Endodermal cell (in vitro differentiated cells): ENCODE measurements around the gene NUP98. TPM values are rescaled to one million over a fixed set of nuclear protein-coding genes. Genes with fewer than 3 reads are reported as not detected.

Source experiments
- DNase-seq: peaks from one replicate; pipeline ENCODE4 v3.0.0-alpha.2; 2017
- H3K27ac ChIP-seq: 2 replicates; pipeline ENCODE4 v1.5.1; 2013; ENCODE audit warnings: mild to moderate bottlenecking, low read depth, low read length, moderate library complexity
- H3K27me3 ChIP-seq: 2 replicates; pipeline ENCODE4 v1.6.1; 2013; ENCODE audit warnings: mild to moderate bottlenecking, low read length, moderate library complexity; ENCODE audit not compliant: insufficient read depth, control insufficient read depth, poor library complexity, severe bottlenecking
- H3K36me3 ChIP-seq: 2 replicates; pipeline ENCODE4 v1.7.0; 2013; ENCODE audit warnings: mild to moderate bottlenecking, low read length, moderate library complexity; ENCODE audit not compliant: control insufficient read depth, insufficient read depth
- H3K4me1 ChIP-seq: one replicate; pipeline ENCODE4 v1.7.0; 2013; ENCODE audit warnings: low read length; ENCODE audit not compliant: control insufficient read depth, insufficient read depth
- H3K4me3 ChIP-seq: 2 replicates; pipeline ENCODE4 v1.5.1; 2013; ENCODE audit warnings: mild to moderate bottlenecking, low read length, moderate library complexity
- H3K9ac ChIP-seq: 2 replicates; pipeline ENCODE4 v1.6.1; 2013; ENCODE audit warnings: mild to moderate bottlenecking, low read length, moderate library complexity; ENCODE audit not compliant: poor library complexity, severe bottlenecking; ENCODE audit errors: extremely low read depth
- H3K9me3 ChIP-seq: 2 replicates; pipeline ENCODE4 v1.6.1; 2013; ENCODE audit warnings: mild to moderate bottlenecking, low read length, moderate library complexity; ENCODE audit not compliant: control insufficient read depth
- H3K27ac Mint-ChIP-seq: 2 replicates; pipeline ENCODE4 v1.8.0; 2020; ENCODE audit warnings: mixed read lengths
- H3K27me3 Mint-ChIP-seq: 2 replicates; pipeline ENCODE4 v1.8.0; 2021; ENCODE audit warnings: mild to moderate bottlenecking, mixed read lengths; ENCODE audit not compliant: insufficient read depth
- H3K36me3 Mint-ChIP-seq: 2 replicates; pipeline ENCODE4 v1.8.0; 2020; ENCODE audit warnings: low read depth, mixed read lengths
- H3K4me1 Mint-ChIP-seq: 2 replicates; pipeline ENCODE4 v1.8.0; 2020; ENCODE audit warnings: mixed read lengths
- H3K4me3 Mint-ChIP-seq: 2 replicates; pipeline ENCODE4 v1.8.0; 2020; ENCODE audit warnings: mild to moderate bottlenecking, moderate library complexity, mixed read lengths
- H3K9me3 Mint-ChIP-seq: 2 replicates; pipeline ENCODE4 v1.8.0; 2020; ENCODE audit warnings: mild to moderate bottlenecking, mixed read lengths
- CTCF ChIP-seq: fragments of 200-600 bp; sonication (generic); conservative IDR thresholded peaks from 2 replicates; pipeline ENCODE4 v1.5.0; 2021; ENCODE audit warnings: antibody characterized with exemption, mild to moderate bottlenecking
- WGBS, 2 experiments: methylation state at CpG; one replicate each; pipeline versions ENCODE4 v1.1.5 to v1.1.7; 2013; ENCODE audit warnings: missing lambda C conversion rate in 2 of 2, mixed read lengths in 1 of 2; ENCODE audit not compliant: insufficient coverage in 1 of 2, insufficient read length in 1 of 2; 5-methylcytosine and 5-hydroxymethylcytosine counted together
- total RNA-seq, 2 donors: library from RNA; stranded (reverse); fragmentation: NEBNext Ultra II Directional in 1 of 2; extraction: Animal tissue kit (Norgen Biotek cat#: 25700) in 1 of 2; gene quantifications; 2 replicates in 1 of 2; 3 replicates in 1 of 2; pipeline ENCODE4 v1.2.1, GENCODE V29; 2021

NUP98 gene
- total RNA-seq, 2 donors from 2014 or later, result 81.6 to 92.6 TPM

- no peak overlapping the region for H3K27ac Mint-ChIP-seq
- H3K27me3 Mint-ChIP-seq, result no peaks in the 10 kb centered on the region
- no peak for TF ChIP-seq CTCF
- peaks cover 66% of the 10 kb centered on the region for H3K36me3 Mint-ChIP-seq
- H3K4me3 Mint-ChIP-seq, result no peak overlapping the region
- Histone ChIP-seq H3K27me3 (no peaks in the 10 kb centered on the region), H3K27ac (no peak overlapping the region), H3K36me3 (peaks cover 92% of the 10 kb centered on the region), H3K4me3 (no peak overlapping the region), H3K9ac (no peak overlapping the region), H3K9me3 (no peaks in the 10 kb centered on the region), H3K4me1 (no peaks in the 10 kb centered on the region)
- no peaks in the 10 kb centered on the region for H3K9me3 Mint-ChIP-seq
- no peaks in the 10 kb centered on the region for H3K4me1 Mint-ChIP-seq
- DNase-seq, result no peak
Observed at GRCh38 chr11:3736816-3737215, 60.5 kb downstream of the NUP98 start.

GRCh38 chr11:3735827-3736226 is 61.5 kb downstream of the NUP98 start:
- no peak for TF ChIP-seq CTCF
- Histone ChIP-seq H3K36me3 (peaks cover 92% of the 10 kb centered on the region), H3K4me3 (no peak overlapping the region), H3K9me3 (no peaks in the 10 kb centered on the region), H3K27ac (no peak overlapping the region), H3K4me1 (no peaks in the 10 kb centered on the region), H3K9ac (no peak overlapping the region), H3K27me3 (no peaks in the 10 kb centered on the region)
- H3K27me3 Mint-ChIP-seq, result no peaks in the 10 kb centered on the region
- peaks cover 65% of the 10 kb centered on the region for H3K36me3 Mint-ChIP-seq
- no peaks in the 10 kb centered on the region for H3K9me3 Mint-ChIP-seq
- H3K4me3 Mint-ChIP-seq, result no peak overlapping the region
- no peak for DNase-seq
- H3K4me1 Mint-ChIP-seq, result no peaks in the 10 kb centered on the region
- H3K27ac Mint-ChIP-seq, result no peak overlapping the region
- WGBS, 2 experiments, result 98% methylated on average over 2 of the region's 4 CpGs; no CpG with 5 or more reads in 1 of the 2 experiments

- no peaks in the 10 kb centered on the region for H3K27me3 ChIP-seq
- Mint-ChIP-seq H3K27me3 (no peaks in the 10 kb centered on the region), H3K36me3 (peaks cover 74% of the 10 kb centered on the region), H3K4me1 (no peaks in the 10 kb centered on the region), H3K4me3 (no peak overlapping the region), H3K9me3 (no peaks in the 10 kb centered on the region), H3K27ac (no peak overlapping the region)
- DNase-seq, result no peak
- WGBS, 2 experiments, result 88 to 94% methylated on average over 8 of the region's 8 CpGs
- no peak overlapping the region for H3K9ac ChIP-seq
- H3K4me3 ChIP-seq, result no peak overlapping the region
- no peak overlapping the region for H3K27ac ChIP-seq
- no peaks in the 10 kb centered on the region for H3K9me3 ChIP-seq
- no peaks in the 10 kb centered on the region for H3K4me1 ChIP-seq
- H3K36me3 ChIP-seq, result peaks cover 95% of the 10 kb centered on the region
- no peak for TF ChIP-seq CTCF
Observed at GRCh38 chr11:3732671-3733436, 64.5 kb downstream of the NUP98 start.
